PC-9 (cell line): ENCODE data around the gene TCEAL1. TPM values are rescaled to one million over a fixed set of nuclear protein-coding genes. Genes with fewer than 3 reads are reported as not detected.
A peak's percentile ranks its signal among the peaks of the same experiment; 100 is the strongest.

ENCODE experiments used
- BruUV-seq: library from RNA; stranded (reverse); fragments of 400-500 nt; replicated peaks from 2 replicates; lab custom pipeline; 2021; lab: Mats Ljungman, UMichigan
- CTCF ChIA-PET: fragments of 300-600 bp; sonication (Branson Sonifier 250); formaldehyde crosslinking; loops from one replicate; lab custom pipeline; 2022; ENCODE audit warnings: antibody characterized with exemption; lab: Charles Lee
- POLR2A ChIA-PET: fragments of 300-600 bp; sonication (Branson Sonifier 250); formaldehyde crosslinking; loops from one replicate; lab custom pipeline; 2022; ENCODE audit warnings: antibody characterized with exemption; ENCODE audit not compliant: unreplicated experiment; lab: Charles Lee
- DNase-seq, 2 experiments: peaks; one replicate each; pipeline versions ENCODE4 v3.0.0 to v3.0.0-alpha.2; 2015 to 2022; ENCODE audit warnings: mixed read lengths in 1 of 2
- H2AFZ ChIP-seq: fragments of 200-600 bp; sonication (generic); 2 replicates; pipeline ENCODE4 v1.8.1; 2017; ENCODE audit warnings: antibody characterized with exemption
- H3F3A ChIP-seq: fragments of 200-600 bp; sonication (generic); 2 replicates; pipeline ENCODE4 v1.8.1; 2017; ENCODE audit warnings: antibody characterized with exemption, mild to moderate bottlenecking, low read depth; ENCODE audit not compliant: insufficient read depth
- H3K27ac ChIP-seq: fragments of 200-600 bp; sonication (generic); 2 replicates; pipeline ENCODE4 v1.6.1; 2016; ENCODE audit warnings: mixed run types
- H3K27me3 ChIP-seq: fragments of 200-600 bp; sonication (generic); 2 replicates; pipeline ENCODE4 v1.6.1; 2016; ENCODE audit warnings: low read depth, mixed run types; ENCODE audit not compliant: insufficient read depth
- H3K36me3 ChIP-seq: fragments of 200-600 bp; sonication (generic); 2 replicates; pipeline ENCODE4 v1.6.1; 2016; ENCODE audit warnings: low read depth, mixed run types
- H3K4me1 ChIP-seq: fragments of 200-600 bp; sonication (generic); replicated peaks from 2 replicates; pipeline ENCODE4 v1.6.1; 2016; ENCODE audit warnings: mixed run types; ENCODE audit not compliant: insufficient read depth
- H3K4me2 ChIP-seq: fragments of 200-600 bp; sonication (generic); 2 replicates; pipeline ENCODE4 v1.6.1; 2017; ENCODE audit warnings: mixed run types
- H3K4me3 ChIP-seq: fragments of 200-600 bp; sonication (generic); 2 replicates; pipeline ENCODE4 v1.6.1; 2016; ENCODE audit warnings: mixed run types
- H3K79me2 ChIP-seq: fragments of 200-600 bp; sonication (generic); 2 replicates; pipeline ENCODE4 v1.6.1; 2017; ENCODE audit warnings: low read depth, mixed run types
- H3K9me2 ChIP-seq: fragments of 200-600 bp; sonication (generic); 2 replicates; pipeline ENCODE4 v1.8.1; 2017; ENCODE audit warnings: mild to moderate bottlenecking; ENCODE audit not compliant: insufficient read depth
- H3K9me3 ChIP-seq: fragments of 200-600 bp; sonication (generic); 2 replicates; pipeline ENCODE4 v1.8.1; 2016; ENCODE audit warnings: low read depth; ENCODE audit not compliant: insufficient read depth
- H4K20me1 ChIP-seq: fragments of 200-600 bp; sonication (generic); 2 replicates; pipeline ENCODE4 v1.8.1; 2017; ENCODE audit not compliant: insufficient read depth
- EZH2 ChIP-seq: fragments of 200-600 bp; sonication (generic); IDR thresholded peaks from 2 replicates; pipeline ENCODE4 v1.8.0; 2017; ENCODE audit warnings: antibody characterized with exemption, low read depth
- intact Hi-C: fragments of 100-400 bp; cut with micrococcal nuclease; formaldehyde crosslinking; loops from one replicate; pipeline ENCODE4 v1.10.0; 2022; ENCODE audit not compliant: unreplicated experiment
- total RNA-seq: library from RNA; stranded (reverse); gene quantifications from 2 replicates; pipeline ENCODE4 v1.2.3, GENCODE V29; 2021
- TF ChIP-seq, protein P1 (sequence below): fragments of 200-600 bp; sonication (generic); conservative IDR thresholded peaks from 2 replicates; pipeline ENCODE4 v1.6.1; 2017; ENCODE audit warnings: mixed run types, antibody characterized with exemption, mild to moderate bottlenecking, moderate library complexity

Gene TCEAL1
- total RNA-seq, 1 experiment from 2014 or later = 26.8 TPM

DNA sequence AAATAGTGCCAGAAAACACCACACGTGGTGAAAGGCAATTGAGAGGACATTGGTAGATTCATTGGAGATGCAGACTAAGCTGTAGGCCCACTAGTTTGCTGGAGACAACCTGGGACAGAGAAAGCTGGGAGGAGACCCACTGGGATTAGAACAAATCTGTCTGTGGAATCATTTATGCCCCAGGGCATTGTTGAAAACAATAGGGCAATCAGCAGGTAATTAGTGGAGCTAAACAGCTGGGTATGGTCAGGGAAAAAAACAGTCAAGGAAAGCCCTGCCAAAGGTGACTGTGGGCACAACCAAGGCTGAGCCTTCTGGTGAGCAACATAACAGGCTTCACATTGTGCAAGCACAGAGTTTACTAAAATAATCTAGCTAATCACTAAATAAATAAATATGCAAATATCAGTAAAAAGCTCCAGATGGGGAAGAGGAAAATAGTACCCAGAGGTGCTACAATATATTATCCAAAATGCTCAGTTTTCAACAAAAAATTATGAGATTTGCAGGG, 12.0 kb upstream of the TCEAL1 start:
- Histone ChIP-seq H3F3A (peaks cover 22% of the 10 kb centered on the region), H3K27me3 (no peaks in the 10 kb centered on the region), H3K36me3 (peaks cover 4% of the 10 kb centered on the region; the same call in 1 of the 2 replicates), H3K4me1 (peaks cover 43% of the 10 kb centered on the region), H3K9me2 (no peaks in the 10 kb centered on the region), H3K27ac (peak overlapping the region; percentile 86), H3K79me2 (peaks cover 9% of the 10 kb centered on the region), H3K4me2 (no peak overlapping the region), H2AFZ (no peak overlapping the region), H4K20me1 (no peaks in the 10 kb centered on the region), H3K9me3 (peaks cover 6% of the 10 kb centered on the region; the same call in 1 of the 2 replicates), H3K4me3 (no peak overlapping the region)
- POLR2A ChIA-PET = interaction anchor here (0.7 kb wide), 2 partner anchors 13 to 68 kb away, joined by 4 to 7 read pairs; no protein-coding TSS in a partner anchor
- CTCF ChIA-PET = interaction anchor here (0.9 kb wide), 1 partner anchor 14 kb away, joined by 3 read pairs; no protein-coding TSS in a partner anchor
- no TSS peak for BruUV-seq
- DNase-seq = no peak
- intact Hi-C loops = loop anchor here (5.0 kb wide), 1 partner anchor 41 kb away; no protein-coding TSS in a partner anchor
- TF ChIP-seq EZH2 = no peak
- TF ChIP-seq, protein P1, sequence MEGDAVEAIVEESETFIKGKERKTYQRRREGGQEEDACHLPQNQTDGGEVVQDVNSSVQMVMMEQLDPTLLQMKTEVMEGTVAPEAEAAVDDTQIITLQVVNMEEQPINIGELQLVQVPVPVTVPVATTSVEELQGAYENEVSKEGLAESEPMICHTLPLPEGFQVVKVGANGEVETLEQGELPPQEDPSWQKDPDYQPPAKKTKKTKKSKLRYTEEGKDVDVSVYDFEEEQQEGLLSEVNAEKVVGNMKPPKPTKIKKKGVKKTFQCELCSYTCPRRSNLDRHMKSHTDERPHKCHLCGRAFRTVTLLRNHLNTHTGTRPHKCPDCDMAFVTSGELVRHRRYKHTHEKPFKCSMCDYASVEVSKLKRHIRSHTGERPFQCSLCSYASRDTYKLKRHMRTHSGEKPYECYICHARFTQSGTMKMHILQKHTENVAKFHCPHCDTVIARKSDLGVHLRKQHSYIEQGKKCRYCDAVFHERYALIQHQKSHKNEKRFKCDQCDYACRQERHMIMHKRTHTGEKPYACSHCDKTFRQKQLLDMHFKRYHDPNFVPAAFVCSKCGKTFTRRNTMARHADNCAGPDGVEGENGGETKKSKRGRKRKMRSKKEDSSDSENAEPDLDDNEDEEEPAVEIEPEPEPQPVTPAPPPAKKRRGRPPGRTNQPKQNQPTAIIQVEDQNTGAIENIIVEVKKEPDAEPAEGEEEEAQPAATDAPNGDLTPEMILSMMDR = no peak

DNA sequence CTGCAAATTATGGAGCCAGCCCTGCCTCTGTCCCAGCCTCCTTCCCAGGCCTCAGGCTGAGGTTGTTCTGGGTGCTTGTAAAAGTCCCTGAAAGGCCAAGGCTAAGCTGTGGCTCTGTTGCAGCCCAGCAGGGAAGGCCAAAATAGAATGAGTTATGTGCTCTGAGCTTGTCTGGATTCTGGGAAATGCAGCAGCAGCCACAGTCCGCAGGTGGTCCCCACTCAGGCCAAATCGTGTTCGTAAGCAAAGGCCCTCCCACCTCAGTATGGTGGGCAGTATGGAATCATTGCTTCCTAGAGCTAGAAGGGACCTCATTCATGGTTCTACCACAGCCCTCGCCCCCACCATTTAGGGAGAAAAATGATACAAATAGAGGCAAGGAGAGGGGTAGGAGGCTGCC, 4.7 kb upstream of the TCEAL1 start:
- no peak overlapping the region for H3K4me3 ChIP-seq
- intact Hi-C loops = no loop called here
- no peak for TF ChIP-seq EZH2
- TF ChIP-seq, protein P1 = no peak
- no peaks in the 10 kb centered on the region for H3K9me2 ChIP-seq
- peaks cover 18% of the 10 kb centered on the region for H3K79me2 ChIP-seq
- no peaks in the 10 kb centered on the region; the same call in 1 of the 2 replicates for H3K4me1 ChIP-seq
- BruUV-seq = no TSS peak
- no peak overlapping the region for H3K27ac ChIP-seq
- H3K27me3 ChIP-seq = no peaks in the 10 kb centered on the region
- H3K36me3 ChIP-seq = no peaks in the 10 kb centered on the region
- H3K4me2 ChIP-seq = no peak overlapping the region
- H4K20me1 ChIP-seq = no peaks in the 10 kb centered on the region
- no peak for DNase-seq
- ChIA-PET CTCF (no interaction called here), POLR2A (no interaction called here)
- H3F3A ChIP-seq = no peaks in the 10 kb centered on the region
- H2AFZ ChIP-seq = no peak overlapping the region
- no peaks in the 10 kb centered on the region for H3K9me3 ChIP-seq

DNA sequence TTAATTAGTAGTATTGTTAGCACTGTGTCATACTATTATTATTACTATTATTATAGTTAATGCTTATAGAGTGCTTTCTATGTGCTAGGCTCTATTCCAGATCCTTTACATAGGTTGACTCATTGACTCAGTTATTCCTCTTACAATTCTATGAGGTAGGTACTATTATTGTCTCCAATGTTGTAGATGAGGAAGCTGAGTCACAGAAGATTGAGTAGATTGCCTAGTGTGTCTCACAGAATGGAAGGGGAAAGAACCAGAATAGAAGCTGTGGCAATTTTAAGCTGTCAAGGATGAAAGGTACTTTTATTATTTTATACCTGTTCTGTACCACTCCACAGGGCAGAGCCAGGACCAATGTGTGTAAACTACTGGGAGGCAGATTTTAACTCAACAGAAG, 1.9 kb upstream of the TCEAL1 start:
- Histone ChIP-seq H2AFZ (no peak overlapping the region), H3K27ac (no peak overlapping the region), H3K4me1 (no peaks in the 10 kb centered on the region; the same call in 1 of the 2 replicates), H3K79me2 (peaks cover 18% of the 10 kb centered on the region), H3K4me3 (no peak overlapping the region), H4K20me1 (no peaks in the 10 kb centered on the region), H3K27me3 (no peaks in the 10 kb centered on the region), H3K36me3 (no peaks in the 10 kb centered on the region), H3K9me2 (no peaks in the 10 kb centered on the region), H3K9me3 (no peaks in the 10 kb centered on the region), H3F3A (peaks cover 8% of the 10 kb centered on the region; the same call in 1 of the 2 replicates), H3K4me2 (no peak overlapping the region)
- no peak for TF ChIP-seq EZH2
- TF ChIP-seq, protein P1 = no peak
- no peak for DNase-seq
- intact Hi-C loops = no loop called here
- BruUV-seq = no TSS peak
- CTCF ChIA-PET = no interaction called here
- POLR2A ChIA-PET = no interaction called here
